CD4-positive, alpha-beta T cell (primary cell): ENCODE data around the gene MSX2. TPM values are rescaled to one million over a fixed set of nuclear protein-coding genes. Genes with fewer than 3 reads are reported as not detected.

Source experiments
- ATAC-seq: fragments of 200-7000 bp; cut with Tn5 transposase; one replicate; pipeline ENCODE4 v1.10.0; 2022; ENCODE audit warnings: mild to moderate bottlenecking; ENCODE audit not compliant: poor library complexity
- CTCF ChIA-PET: fragments of 350-600 bp; sonication (Branson Sonifier 250); formaldehyde crosslinking; loops from one replicate; lab custom pipeline; 2021; ENCODE audit warnings: antibody characterized with exemption, inconsistent platforms; lab: Charles Lee
- POLR2A ChIA-PET: fragments of 350-600 bp; sonication (Branson Sonifier 250); formaldehyde crosslinking; loops from one replicate; lab custom pipeline; 2021; ENCODE audit warnings: antibody characterized with exemption, inconsistent platforms; lab: Charles Lee
- DNase-seq, 14 experiments: peaks; one replicate each; pipeline ENCODE4 v3.0.0-alpha.2; 2013 to 2020; ENCODE audit warnings: mixed read lengths in 2 of 14
- H3K27ac ChIP-seq, 2 donors: one replicate each; pipeline versions ENCODE4 v1.5.1 to v1.7.0; 2013; ENCODE audit warnings: low read length in 2 of 2, low read depth in 1 of 2, mild to moderate bottlenecking in 1 of 2
- H3K27me3 ChIP-seq, 2 experiments: 1 replicate in 1 of 2; 2 replicates in 1 of 2; pipeline versions ENCODE4 v1.6.1 to v1.7.0; 2013; ENCODE audit warnings: low read length in 2 of 2, control low read depth in 1 of 2, mild to moderate bottlenecking in 1 of 2, moderate library complexity in 1 of 2; ENCODE audit not compliant: insufficient read depth in 2 of 2, control insufficient read depth in 1 of 2
- H3K36me3 ChIP-seq: one replicate; pipeline ENCODE4 v1.6.1; 2013; ENCODE audit warnings: low read length, control low read depth; ENCODE audit not compliant: insufficient read depth
- H3K4me1 ChIP-seq: one replicate; pipeline ENCODE4 v1.6.1; 2013; ENCODE audit warnings: low read length, control low read depth; ENCODE audit not compliant: insufficient read depth
- H3K4me3 ChIP-seq: one replicate; pipeline ENCODE4 v1.5.1; 2013; ENCODE audit warnings: mild to moderate bottlenecking, low read length, moderate library complexity
- H3K9me3 ChIP-seq, 2 experiments: 1 replicate in 1 of 2; 2 replicates in 1 of 2; pipeline versions ENCODE4 v1.6.1 to v1.7.0; 2013; ENCODE audit warnings: low read length in 2 of 2, mild to moderate bottlenecking in 2 of 2, control low read depth in 1 of 2, moderate library complexity in 1 of 2; ENCODE audit not compliant: control insufficient read depth in 1 of 2, insufficient read depth in 1 of 2
- H3K27ac Mint-ChIP-seq: one replicate; pipeline ENCODE4 v1.8.0; 2020; ENCODE audit warnings: mixed read lengths
- H3K27me3 Mint-ChIP-seq: one replicate; pipeline ENCODE4 v1.8.0; 2021; ENCODE audit warnings: mixed read lengths
- H3K36me3 Mint-ChIP-seq: one replicate; pipeline ENCODE4 v1.8.0; 2021; ENCODE audit warnings: low read depth, mixed read lengths
- H3K4me1 Mint-ChIP-seq: one replicate; pipeline ENCODE4 v1.8.0; 2021; ENCODE audit warnings: low read depth, mixed read lengths
- H3K4me3 Mint-ChIP-seq: one replicate; pipeline ENCODE4 v1.8.0; 2020; ENCODE audit warnings: mild to moderate bottlenecking, mixed read lengths
- H3K9me3 Mint-ChIP-seq: one replicate; pipeline ENCODE4 v1.8.0; 2020; ENCODE audit warnings: mixed read lengths
- CTCF ChIP-seq: fragments of 200-600 bp; IDR thresholded peaks from one replicate; pipeline ENCODE4 v1.8.0; 2022; ENCODE audit warnings: antibody characterized with exemption, mild to moderate bottlenecking
- intact Hi-C, 2 experiments: fragments of 100-400 bp; cut with DNase I in 1 of 2; cut with micrococcal nuclease in 1 of 2; formaldehyde crosslinking; loops; one replicate each; pipeline versions ENCODE4 v1.15.1 to v1.9.0; 2023 to 2025; cut with DNase I, micrococcal nuclease
- microRNA-seq: library from miRNA; unstranded; fragments of <30 nt; microRNA quantifications from one replicate; pipeline ENCODE4 v1.2.0, GENCODE V29; 2021; ENCODE audit warnings: borderline microRNAs expressed, borderline replicate concordance
- total RNA-seq, 174 experiments: library from RNA in 2 of 174; stranded (reverse) in 2 of 174; gene quantifications; one replicate each; pipeline ENCODE4 v1.2.3 and lab custom pipeline; 2021 to 2026

MSX2 gene
- total RNA-seq, 2 experiments from 2014 or later = 0.30 to 0.31 TPM

- intact Hi-C loops = no loop called here
- Histone ChIP-seq H3K36me3 (no peaks in the 10 kb centered on the region), H3K4me1 (no peaks in the 10 kb centered on the region), H3K9me3 (no peaks in the 10 kb centered on the region), H3K27ac (no peak overlapping the region), H3K4me3 (no peak overlapping the region), H3K27me3 (peaks cover 0 to 4% of the 10 kb centered on the region in 2 experiments)
- DNase-seq (no peak), ATAC-seq (no peak)
- no peak for TF ChIP-seq CTCF
- no peaks in the 10 kb centered on the region for H3K4me1 Mint-ChIP-seq
- no peak overlapping the region for H3K27ac Mint-ChIP-seq
- CTCF ChIA-PET = no interaction called here
- H3K9me3 Mint-ChIP-seq = peaks cover 2% of the 10 kb centered on the region
- H3K36me3 Mint-ChIP-seq = no peaks in the 10 kb centered on the region
- POLR2A ChIA-PET = no interaction called here
- H3K4me3 Mint-ChIP-seq = no peak overlapping the region
- peaks cover 23% of the 10 kb centered on the region for H3K27me3 Mint-ChIP-seq
Measured at GRCh38 chr5:174777111-174777510, 52.7 kb downstream of the MSX2 start.

- intact Hi-C loops = no loop called here
- Mint-ChIP-seq H3K4me3 (no peak overlapping the region), H3K27ac (no peak overlapping the region), H3K27me3 (peaks cover 24% of the 10 kb centered on the region), H3K36me3 (no peaks in the 10 kb centered on the region), H3K4me1 (no peaks in the 10 kb centered on the region), H3K9me3 (peaks cover 2% of the 10 kb centered on the region)
- no peaks in the 10 kb centered on the region for H3K4me1 ChIP-seq
- no peak for TF ChIP-seq CTCF
- no peak overlapping the region for H3K4me3 ChIP-seq
- no peaks in the 10 kb centered on the region for H3K9me3 ChIP-seq
- H3K36me3 ChIP-seq = no peaks in the 10 kb centered on the region
- peaks cover 0 to 4% of the 10 kb centered on the region in 2 experiments for H3K27me3 ChIP-seq
- ChIA-PET POLR2A (interaction anchor here (0.6 kb wide), 1 partner anchor 297 kb away, joined by 3 read pairs; no protein-coding TSS in a partner anchor), CTCF (no interaction called here)
- no peak for ATAC-seq
- H3K27ac ChIP-seq = no peak overlapping the region
- DNase-seq = no peak
Measured at GRCh38 chr5:174777583-174777982, 53.2 kb downstream of the MSX2 start.

Small RNA genes lying within 50 kb of the gene (microRNA-seq; reads per million reads assigned to microRNA genes)
- not detected for gene MIR4634
